GM12878 (cell line): ENCODE data around the gene GID4. TPM values are rescaled to one million over a fixed set of nuclear protein-coding genes. Genes with fewer than 3 reads are reported as not detected.
A peak's percentile ranks its signal among the peaks of the same experiment; 100 is the strongest.

Experiments
- ATAC-seq: fragments of 200-7000 bp; cut with Tn5 transposase; 3 replicates; pipeline ENCODE4 v1.9.1; 2020; ENCODE audit warnings: mild to moderate bottlenecking, moderate library complexity
- BruUV-seq: library from RNA; stranded (reverse); fragments of 400-500 nt; replicated peaks from 2 replicates; lab custom pipeline; 2021; lab: Mats Ljungman, UMichigan
- CTCF ChIA-PET: fragments of 300-600 bp; sonication (Branson Sonifier 250); formaldehyde crosslinking; extraction: SDS; loops from one replicate; lab custom pipeline; 2021; ENCODE audit warnings: inconsistent platforms; lab: Yijun Ruan, JAX
- POLR2A ChIA-PET: fragments of 350-600 bp; formaldehyde crosslinking; extraction: SDS; loops from one replicate; lab custom pipeline; 2021; ENCODE audit warnings: inconsistent platforms; lab: Charles Lee
- RAD21 ChIA-PET: fragments of 300-600 bp; sonication (Branson Sonifier 250); formaldehyde crosslinking; loops from one replicate; lab custom pipeline; 2023; ENCODE audit warnings: antibody characterized with exemption; ENCODE audit not compliant: unreplicated experiment; lab: Charles Lee
- SMC1A ChIA-PET: fragments of 300-600 bp; sonication (Branson Sonifier 250); formaldehyde crosslinking; loops from one replicate; lab custom pipeline; 2023; ENCODE audit not compliant: unreplicated experiment, uncharacterized antibody; lab: Charles Lee
- DNase-seq: peaks from one replicate; pipeline ENCODE4 v3.0.0-alpha.2; 2011; ENCODE audit warnings: low read depth, low spot score
- FAIRE-seq: peaks from 3 replicates; lab custom pipeline; 2011; peaks lifted over from hg19 to GRCh38; lab: Jason Lieb, UNC
- H2AFZ ChIP-seq: 2 replicates; pipeline ENCODE4 v1.6.0; 2011; ENCODE audit warnings: low read depth, low read length, control low read depth; ENCODE audit not compliant: control insufficient read depth
- H3K27ac ChIP-seq: 2 replicates; pipeline ENCODE4 v1.5.1; 2011; ENCODE audit warnings: control low read depth; ENCODE audit not compliant: control insufficient read depth, insufficient read depth
- H3K27me3 ChIP-seq, 2 experiments: replicated peaks in 1 of 2; 2 replicates each; pipeline versions ENCODE4 v1.6.0 to v1.6.1; 2011; ENCODE audit warnings: low read length in 1 of 2; ENCODE audit not compliant: control insufficient read depth in 2 of 2, insufficient read depth in 2 of 2
- H3K36me3 ChIP-seq, 2 experiments: 2 replicates each; pipeline ENCODE4 v1.5.1; 2011; ENCODE audit warnings: low read length in 1 of 2; ENCODE audit not compliant: control insufficient read depth in 2 of 2, insufficient read depth in 2 of 2
- H3K4me1 ChIP-seq: 2 replicates; pipeline ENCODE4 v1.6.1; 2011; ENCODE audit warnings: mild to moderate bottlenecking, low read length, moderate library complexity, mixed read lengths; ENCODE audit not compliant: control insufficient read depth, insufficient read depth
- H3K4me2 ChIP-seq: 2 replicates; pipeline ENCODE4 v1.6.0; 2011; ENCODE audit warnings: control low read depth; ENCODE audit not compliant: control insufficient read depth, insufficient read depth
- H3K4me3 ChIP-seq: fragments of 200-600 bp; sonication (generic); 2 replicates; pipeline ENCODE4 v1.5.1; 2016
- H3K79me2 ChIP-seq: 2 replicates; pipeline ENCODE4 v1.6.0; 2011; ENCODE audit warnings: low read length; ENCODE audit not compliant: control insufficient read depth, insufficient read depth
- H3K9ac ChIP-seq: 2 replicates; pipeline ENCODE4 v1.8.0; 2011; ENCODE audit warnings: low read length, control low read depth, mixed read lengths; ENCODE audit not compliant: control insufficient read depth, insufficient read depth
- H3K9me3 ChIP-seq: replicated peaks from 3 replicates; pipeline ENCODE4 v1.5.1; 2011; ENCODE audit warnings: mild to moderate bottlenecking, low read length; ENCODE audit not compliant: control insufficient read depth, insufficient read depth
- H4K20me1 ChIP-seq: 2 replicates; pipeline ENCODE4 v1.6.0; 2011; ENCODE audit not compliant: control insufficient read depth, insufficient read depth
- ATF7 ChIP-seq: fragments of 450-650 bp; IDR thresholded peaks from 2 replicates; pipeline ENCODE4 v1.6.1; 2016; ENCODE audit warnings: low read depth, mild to moderate bottlenecking
- BACH1 ChIP-seq: fragments of 450-650 bp; IDR thresholded peaks from 2 replicates; pipeline ENCODE4 v1.6.1; 2017; ENCODE audit warnings: mild to moderate bottlenecking, borderline replicate concordance
- BRCA1 ChIP-seq: IDR thresholded peaks from 2 replicates; pipeline ENCODE4 v1.6.1; 2011; ENCODE audit warnings: low read depth, low read length, improper control_type of control experiment
- CBX5 ChIP-seq: sonication (generic); IDR thresholded peaks from 2 replicates; pipeline ENCODE4 v1.6.1; 2016; ENCODE audit warnings: low read depth, moderate library complexity, mild to moderate bottlenecking, inconsistent platforms
- DPF2 ChIP-seq: fragments of 450-650 bp; IDR thresholded peaks from 2 replicates; pipeline ENCODE4 v1.6.1; 2017; ENCODE audit warnings: mild to moderate bottlenecking
- ELK1 ChIP-seq: IDR thresholded peaks from 2 replicates; pipeline ENCODE4 v1.6.1; 2012; ENCODE audit warnings: low read depth, low read length, improper control_type of control experiment
- HSF1 ChIP-seq: fragments of 150-350 bp; IDR thresholded peaks from 2 replicates; pipeline ENCODE4 v1.6.1; 2014; ENCODE audit warnings: mild to moderate bottlenecking, low read depth, low read length
- IKZF2 ChIP-seq, 2 experiments: fragments of 450-650 bp; IDR thresholded peaks; 2 replicates each; pipeline ENCODE4 v1.6.1; 2017; ENCODE audit warnings: mild to moderate bottlenecking in 2 of 2, moderate library complexity in 2 of 2
- NR2C1 ChIP-seq: fragments of 450-650 bp; IDR thresholded peaks from 2 replicates; pipeline ENCODE4 v1.6.1; 2017; ENCODE audit warnings: antibody characterized with exemption, mild to moderate bottlenecking, moderate library complexity
- REST ChIP-seq: IDR thresholded peaks from 2 replicates; pipeline ENCODE4 v1.6.1; 2012; ENCODE audit warnings: mild to moderate bottlenecking, low read depth, low read length
- STAT1 ChIP-seq: fragments of 450-650 bp; conservative IDR thresholded peaks from 2 replicates; pipeline ENCODE4 v1.6.1; 2014; ENCODE audit warnings: antibody characterized with exemption, mild to moderate bottlenecking
- TAF1 ChIP-seq: IDR thresholded peaks from 2 replicates; pipeline ENCODE4 v1.6.1; 2011; ENCODE audit warnings: mild to moderate bottlenecking, low read depth, low read length, borderline replicate concordance
- ZBTB40 ChIP-seq: fragments of 450-650 bp; IDR thresholded peaks from 2 replicates; pipeline ENCODE4 v1.6.1; 2016; ENCODE audit warnings: mild to moderate bottlenecking, moderate library complexity, borderline replicate concordance
- WGBS: methylation state at CpG from one replicate; pipeline ENCODE4 v1.1.6; 2016; ENCODE audit warnings: low lambda C conversion rate; ENCODE audit not compliant: insufficient replicate concordance, insufficient coverage; ENCODE audit errors: missing lambda C conversion rate; 5-methylcytosine and 5-hydroxymethylcytosine counted together
- in situ Hi-C: fragments of 300-500 bp; cut with MboI; formaldehyde crosslinking; loops from 9 replicates; pipeline ENCODE4 v1.14.3; 2018; ENCODE audit warnings: mixed read lengths
- intact Hi-C: fragments of 100-400 bp; cut with micrococcal nuclease; formaldehyde crosslinking; loops from one replicate; pipeline ENCODE4 v1.14.2; 2022; ENCODE audit not compliant: unreplicated experiment
- polyA plus RNA-seq, 11 experiments: library from polyadenylated mRNA; depleted of rRNA in 4 of 11; unstranded in 6 of 11; stranded (reverse) in 5 of 11; fragments of >200 nt; fragmentation: Nextera tagmentation in 4 of 11; fragmentation: Illumina TruSeq in 1 of 11; extraction: Ambion mirVana in 4 of 11; extraction: Trizol in 1 of 11; gene quantifications; 1 replicate in 1 of 11; 2 replicates in 10 of 11; pipeline versions ENCODE4 v1.2.1 to v1.2.3, GENCODE V29; 2011 to 2016; ENCODE audit warnings: inconsistent platforms in 2 of 11, missing spikeins in 2 of 11, low read depth in 1 of 11
- total RNA-seq, 4 experiments: library from RNA; depleted of rRNA in 3 of 4; stranded (reverse); fragments of >200 nt in 3 of 4; fragmentation: Illumina TruSeq in 1 of 4; extraction: Trizol in 1 of 4; gene quantifications; 2 replicates each; pipeline versions ENCODE4 v1.2.1 to v1.2.3, GENCODE V29; 2013 to 2021

The GID4 gene
- total and polyA plus RNA-seq, 10 of the 15 experiments (the other 5 are each of a cell fraction or from before 2014, with no cell fraction given) = 0.93 to 7.3 (median 3.6) TPM

GRCh38 chr17:18066866-18067265, 27.7 kb downstream of the GID4 start:
- CTCF ChIA-PET = no interaction called here
- H3K36me3 ChIP-seq = no peaks in the 10 kb centered on the region; a peak in 1 of 4 replicates
- no peak overlapping the region for H3K27ac ChIP-seq
- BruUV-seq = TSS peak; percentile 61
- no peaks in the 10 kb centered on the region for H3K27me3 ChIP-seq
- H4K20me1 ChIP-seq = no peaks in the 10 kb centered on the region
- no peaks in the 10 kb centered on the region for H3K79me2 ChIP-seq
- H3K9me3 ChIP-seq = no peaks in the 10 kb centered on the region
- SMC1A ChIA-PET = no interaction called here
- H2AFZ ChIP-seq = no peak overlapping the region
- no peak overlapping the region for H3K4me3 ChIP-seq
- no peak overlapping the region for H3K4me2 ChIP-seq
- RAD21 ChIA-PET = no interaction called here
- 96% methylated on average over 4 of the region's 4 CpGs for WGBS
- POLR2A ChIA-PET = no interaction called here
- H3K4me1 ChIP-seq = no peaks in the 10 kb centered on the region
- FAIRE-seq (no peak), DNase-seq (no peak), ATAC-seq (no peak)
- H3K9ac ChIP-seq = no peak overlapping the region
- TF ChIP-seq CBX5 (no peak), REST (no peak), BRCA1 (no peak), ELK1 (no peak), ZBTB40 (no peak), DPF2 (no peak), STAT1 (no peak), ATF7 (no peak), HSF1 (no peak), TAF1 (no peak), BACH1 (no peak), NR2C1 (no peak), IKZF2 (IDR thresholded peaks at IDR 0.05) (no peak)
- in situ Hi-C loops = no loop called here
- intact Hi-C loops = no loop called here
